ENCODE results near the gene RAB11FIP4. TPM values are rescaled to one million over a fixed set of nuclear protein-coding genes. Genes with fewer than 3 reads are reported as not detected.

RAB11FIP4 gene
- total and polyA plus RNA-seq, 2 of the 8 experiments (the other 6 are each of a cell fraction or from before 2014, with no cell fraction given): 21.7 to 53.2 TPM

- no peak for DNase-seq (ENCODE audit: low read depth in 1 of 2, low spot score in 2 of 2)
- no peak overlapping the region for H4K5ac ChIP-seq (ENCODE audit: insufficient read length, low read depth, low read length)
- H2BK5ac ChIP-seq (ENCODE audit: low read depth, low read length): no peak overlapping the region
- H3K4me1 ChIP-seq (replicated peaks in 1 of 4; ENCODE audit: control insufficient read depth in 3 of 4, insufficient read depth in 4 of 4, low read length in 3 of 4): peaks cover 0 to 9% (median 3%) of the 10 kb centered on the region in 4 experiments; a peak in 5 of 7 replicates
- H3K79me2 ChIP-seq (ENCODE audit: control insufficient read depth in 1 of 2, insufficient read depth in 2 of 2, low read length in 2 of 2): peaks cover 0 to 45% of the 10 kb centered on the region in 2 experiments; a peak in 2 of 4 replicates
- no peaks in the 10 kb centered on the region for H3K36me3 ChIP-seq (ENCODE audit: control insufficient read depth in 2 of 4, insufficient read depth in 4 of 4, low read length in 3 of 4)
- no peak overlapping the region for H2AFZ ChIP-seq (ENCODE audit: low read length)
- FAIRE-seq: no peak
- H3K4me3 ChIP-seq (ENCODE audit: extremely low read depth in 1 of 4, insufficient read depth in 2 of 4, low read depth in 3 of 4, low read length in 4 of 4): no peak overlapping the region
- H4K8ac ChIP-seq (ENCODE audit: extremely low read depth, insufficient read depth, low read length): no peak overlapping the region
- H3K23ac ChIP-seq (ENCODE audit: insufficient read length): no peak overlapping the region
- no peak overlapping the region for H4K91ac ChIP-seq (replicated peaks; ENCODE audit: insufficient read length, low read length)
- no peak overlapping the region for H3K4me2 ChIP-seq (ENCODE audit: insufficient read depth in 1 of 2, low read depth in 2 of 2, low read length in 2 of 2)
- H3K9me3 ChIP-seq (ENCODE audit: insufficient read depth in 2 of 2, low read depth in 1 of 2, low read length in 1 of 2): no peaks in the 10 kb centered on the region
- H2BK15ac ChIP-seq (ENCODE audit: low read length): no peak overlapping the region
- H2BK120ac ChIP-seq (replicated peaks; ENCODE audit: low read depth, low read length): no peak overlapping the region
- TF ChIP-seq SAP30 (IDR thresholded peaks at IDR 0.05; ENCODE audit: insufficient read depth, insufficient replicate concordance, low read length): no peak
- no peak for TF ChIP-seq SUZ12 (IDR thresholded peaks at IDR 0.05; ENCODE audit: low read length)
- TF ChIP-seq TAF1 (IDR thresholded peaks at IDR 0.05; ENCODE audit: low read depth, low read length): no peak
- TF ChIP-seq CTBP2 (IDR thresholded peaks at IDR 0.05; ENCODE audit: borderline replicate concordance, insufficient read depth, insufficient read length, low read length): no peak
- no peak for TF ChIP-seq POLR2A (IDR thresholded peaks at IDR 0.05; ENCODE audit: control extremely low read depth in 1 of 2, low read depth in 2 of 2, low read length in 2 of 2)
- TF ChIP-seq SP1 (IDR thresholded peaks at IDR 0.05; ENCODE audit: low read depth, low read length): no peak
- no peak for TF ChIP-seq CHD1 (IDR thresholded peaks at IDR 0.05; ENCODE audit: low read depth, low read length)
- TF ChIP-seq MAFK (IDR thresholded peaks at IDR 0.05; ENCODE audit: low read depth, low read length): no peak
- TF ChIP-seq MAX (IDR thresholded peaks at IDR 0.05): no peak
- TF ChIP-seq CBX5 (IDR thresholded peaks at IDR 0.05; ENCODE audit: low read depth, low read length): no peak
- H3K23me2 ChIP-seq (ENCODE audit: low read depth, low read length): no peaks in the 10 kb centered on the region
- H4K20me1 ChIP-seq (replicated peaks in 1 of 2; ENCODE audit: control insufficient read depth in 1 of 2, insufficient read depth in 2 of 2, low read length in 2 of 2): peaks cover 4 to 6% of the 10 kb centered on the region in 2 experiments
- ChIA-PET POLR2A (ENCODE audit: partially characterized antibody) (no interaction called here), CTCF (ENCODE audit: partially characterized antibody) (interaction anchor here (0.9 to 11.5 kb wide), 7 partner anchors 12 to 330 kb away, joined by 3 to 144 read pairs (median 8); no protein-coding TSS in a partner anchor)
- H2BK20ac ChIP-seq (ENCODE audit: low read length): no peak overlapping the region
- H3K18ac ChIP-seq (ENCODE audit: extremely low read depth, low read length): no peak overlapping the region
- no peak overlapping the region for H3K4ac ChIP-seq (replicated peaks; ENCODE audit: insufficient read length, low read depth, low read length)
- H3K56ac ChIP-seq (replicated peaks; ENCODE audit: insufficient read length, low read depth, low read length): no peak overlapping the region
- WGBS, 2 experiments (ENCODE audit: extremely low coverage in 1 of 2, insufficient coverage in 1 of 2, insufficient read length in 1 of 2, insufficient replicate concordance in 2 of 2, low coverage in 1 of 2, low lambda C conversion rate in 2 of 2, missing lambda C conversion rate in 1 of 2): 94% methylated on average over 12 of the region's 12 CpGs; no CpG with 5 or more reads in 1 of the 2 experiments
- no peak overlapping the region for H3K27ac ChIP-seq (ENCODE audit: low read depth, low read length)
- H3K9ac ChIP-seq (replicated peaks in 1 of 4; ENCODE audit: extremely low read depth in 1 of 4, low read depth in 3 of 4, low read length in 3 of 4): no peak overlapping the region
- no peak overlapping the region for H3K14ac ChIP-seq (ENCODE audit: insufficient read length)
- H2BK12ac ChIP-seq (ENCODE audit: low read depth, low read length): no peak overlapping the region
- H3K79me1 ChIP-seq (ENCODE audit: low read depth, low read length): peaks cover 11% of the 10 kb centered on the region
- no peak overlapping the region for H2AK5ac ChIP-seq (ENCODE audit: low read depth, low read length)
- no peaks in the 10 kb centered on the region for H3K27me3 ChIP-seq (replicated peaks in 1 of 4; ENCODE audit: control insufficient read depth in 3 of 4, extremely low read depth in 1 of 4, insufficient read depth in 3 of 4, low read length in 3 of 4)
Observed at GRCh38 chr17:31512796-31513195, 121.3 kb downstream of the RAB11FIP4 start.
